ENCODE measurements around the gene ENTREP3. TPM values are rescaled to one million over a fixed set of nuclear protein-coding genes. Genes with fewer than 3 reads are reported as not detected.
"Not testable (repeated sequence)": the region's sequence is repeated elsewhere in the genome, so short reads cannot be mapped to it uniquely, and the experiment has no call there.

The ENTREP3 gene
- total RNA-seq, 3 donors from 2014 or later = 8.2 to 12.1 (median 10.2) TPM

- Histone ChIP-seq H3K9me3 (no peaks in the 10 kb centered on the region), H3K27ac (peak overlapping the region; percentile 8 to 41), H3K27me3 (no peaks in the 10 kb centered on the region), H3K36me3 (no peaks in the 10 kb centered on the region), H3K4me3 (peak overlapping the region; percentile 20 to 52 (median 27)), H3K4me1 (peaks cover 7 to 10% of the 10 kb centered on the region in 2 donors)
- intact Hi-C loops (cut with DNase I; ENCODE audit: low total_unique reads) = loop anchor here (5.0 kb wide), 1 partner anchor 71 kb away; the partner anchor contains the start of gene RUSC1
- TF ChIP-seq POLR2A (IDR thresholded peaks at IDR 0.05) (no peak), POLR2AphosphoS5 (IDR thresholded peaks at IDR 0.05) (peak in 2 of 3 donors; percentile 24 to 66)
- TF ChIP-seq, protein P1, sequence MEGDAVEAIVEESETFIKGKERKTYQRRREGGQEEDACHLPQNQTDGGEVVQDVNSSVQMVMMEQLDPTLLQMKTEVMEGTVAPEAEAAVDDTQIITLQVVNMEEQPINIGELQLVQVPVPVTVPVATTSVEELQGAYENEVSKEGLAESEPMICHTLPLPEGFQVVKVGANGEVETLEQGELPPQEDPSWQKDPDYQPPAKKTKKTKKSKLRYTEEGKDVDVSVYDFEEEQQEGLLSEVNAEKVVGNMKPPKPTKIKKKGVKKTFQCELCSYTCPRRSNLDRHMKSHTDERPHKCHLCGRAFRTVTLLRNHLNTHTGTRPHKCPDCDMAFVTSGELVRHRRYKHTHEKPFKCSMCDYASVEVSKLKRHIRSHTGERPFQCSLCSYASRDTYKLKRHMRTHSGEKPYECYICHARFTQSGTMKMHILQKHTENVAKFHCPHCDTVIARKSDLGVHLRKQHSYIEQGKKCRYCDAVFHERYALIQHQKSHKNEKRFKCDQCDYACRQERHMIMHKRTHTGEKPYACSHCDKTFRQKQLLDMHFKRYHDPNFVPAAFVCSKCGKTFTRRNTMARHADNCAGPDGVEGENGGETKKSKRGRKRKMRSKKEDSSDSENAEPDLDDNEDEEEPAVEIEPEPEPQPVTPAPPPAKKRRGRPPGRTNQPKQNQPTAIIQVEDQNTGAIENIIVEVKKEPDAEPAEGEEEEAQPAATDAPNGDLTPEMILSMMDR (IDR thresholded peaks at IDR 0.05) = peak; percentile 98 to 99 (median 98)
- DNase-seq (ENCODE audit: low spot score in 2 of 2) = peak; percentile 86 to 92
These were observed 4.4 kb downstream of the ENTREP3 start for GRCh38 chr1:155250633-155251449.

DNA sequence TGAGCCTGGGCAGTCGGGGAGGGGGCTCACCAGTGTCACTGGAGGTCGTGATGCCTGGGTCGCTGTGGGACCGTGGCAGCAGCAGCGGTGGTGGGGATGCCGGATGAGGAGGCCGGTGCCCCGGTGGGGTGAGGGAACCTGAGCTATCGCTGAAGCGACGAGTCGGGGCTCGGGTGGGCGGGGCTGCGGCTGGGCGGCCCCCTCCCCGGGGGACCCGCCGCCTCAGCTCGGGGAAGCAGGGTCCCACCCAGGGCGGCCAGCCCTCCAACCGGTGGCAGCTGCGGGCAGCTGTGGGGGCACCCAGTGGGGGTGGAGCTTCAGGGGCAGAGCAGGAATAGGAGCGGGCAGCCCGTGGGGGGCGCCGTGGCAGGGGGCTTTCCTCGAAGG, 5.0 kb downstream of the ENTREP3 start:
- intact Hi-C loops (cut with DNase I; ENCODE audit: low total_unique reads) = loop anchor here (5.0 kb wide), 1 partner anchor 72 kb away; the partner anchor contains the start of gene RUSC1
- Histone ChIP-seq H3K27me3 (no peaks in the 10 kb centered on the region), H3K36me3 (no peaks in the 10 kb centered on the region), H3K9me3 (no peaks in the 10 kb centered on the region), H3K27ac (peak overlapping the region; percentile 8 to 40), H3K4me1 (peaks cover 7 to 10% of the 10 kb centered on the region in 2 donors), H3K4me3 (peak overlapping the region; percentile 20 to 52 (median 27))
- no peak for DNase-seq (ENCODE audit: low spot score in 2 of 2)
- TF ChIP-seq POLR2A (IDR thresholded peaks at IDR 0.05) (no peak), POLR2AphosphoS5 (IDR thresholded peaks at IDR 0.05) (no peak)
- TF ChIP-seq, protein P1 (IDR thresholded peaks at IDR 0.05) = no peak

GRCh38 chr1:155247667-155248553, 7.4 kb downstream of the ENTREP3 start:
- Histone ChIP-seq H3K9me3 (no peaks in the 10 kb centered on the region), H3K4me1 (peaks cover 0 to 5% of the 10 kb centered on the region in 2 donors), H3K27me3 (peaks cover 0 to 3% of the 10 kb centered on the region in 2 donors), H3K36me3 (no peaks in the 10 kb centered on the region), H3K27ac (no peak overlapping the region), H3K4me3 (no peak overlapping the region)
- intact Hi-C loops (cut with DNase I; ENCODE audit: low total_unique reads) = no loop called here
- TF ChIP-seq POLR2AphosphoS5 (IDR thresholded peaks at IDR 0.05) (no peak), POLR2A (IDR thresholded peaks at IDR 0.05) (no peak)
- TF ChIP-seq, protein P1 (IDR thresholded peaks at IDR 0.05) = no peak
- no peak for DNase-seq (ENCODE audit: low spot score in 2 of 2)

- H3K27ac ChIP-seq; H3K9me3 ChIP-seq; H3K4me1 ChIP-seq; H3K36me3 ChIP-seq; H3K4me3 ChIP-seq; H3K27me3 ChIP-seq; intact Hi-C loops (cut with DNase I; ENCODE audit: low total_unique reads); DNase-seq (ENCODE audit: low spot score in 2 of 2): not testable (repeated sequence)
These were observed 8.5 kb downstream of the ENTREP3 start for GRCh38 chr1:155246796-155247195.

GRCh38 chr1:155245163-155245524, 10.1 kb downstream of the ENTREP3 start:
- no peak for DNase-seq (ENCODE audit: low spot score in 2 of 2)
- H3K4me1 ChIP-seq = peaks cover 0 to 5% of the 10 kb centered on the region in 2 donors
- H3K4me3 ChIP-seq = peak overlapping the region; percentile 49 to 80 (median 70)
- H3K9me3 ChIP-seq = no peaks in the 10 kb centered on the region
- H3K27me3 ChIP-seq = peaks cover 0 to 3% of the 10 kb centered on the region in 2 donors
- intact Hi-C loops (cut with DNase I; ENCODE audit: low total_unique reads) = no loop called here
- no peak for TF ChIP-seq POLR2A (IDR thresholded peaks at IDR 0.05)
- TF ChIP-seq POLR2AphosphoS5 (IDR thresholded peaks at IDR 0.05) = no peak
- TF ChIP-seq, protein P1 (IDR thresholded peaks at IDR 0.05) = no peak
- H3K27ac ChIP-seq = peak overlapping the region; percentile 86 to 95
- no peaks in the 10 kb centered on the region for H3K36me3 ChIP-seq
